Activated CD8-positive, alpha-beta memory T cell treated with anti-CD3 and anti-CD28 coated beads for 4 hours (primary cell): Measurements from ENCODE around the gene ATG9B.
"Not testable (repeated sequence)": the region's sequence is repeated elsewhere in the genome, so short reads cannot be mapped to it uniquely, and the experiment has no call there.

Experiments used
- DNase-seq, 2 donors: peaks; one replicate each; pipeline ENCODE4 v3.0.0-alpha.2; 2020; ENCODE audit warnings: low read depth in 2 of 2

The ATG9B gene

DNA sequence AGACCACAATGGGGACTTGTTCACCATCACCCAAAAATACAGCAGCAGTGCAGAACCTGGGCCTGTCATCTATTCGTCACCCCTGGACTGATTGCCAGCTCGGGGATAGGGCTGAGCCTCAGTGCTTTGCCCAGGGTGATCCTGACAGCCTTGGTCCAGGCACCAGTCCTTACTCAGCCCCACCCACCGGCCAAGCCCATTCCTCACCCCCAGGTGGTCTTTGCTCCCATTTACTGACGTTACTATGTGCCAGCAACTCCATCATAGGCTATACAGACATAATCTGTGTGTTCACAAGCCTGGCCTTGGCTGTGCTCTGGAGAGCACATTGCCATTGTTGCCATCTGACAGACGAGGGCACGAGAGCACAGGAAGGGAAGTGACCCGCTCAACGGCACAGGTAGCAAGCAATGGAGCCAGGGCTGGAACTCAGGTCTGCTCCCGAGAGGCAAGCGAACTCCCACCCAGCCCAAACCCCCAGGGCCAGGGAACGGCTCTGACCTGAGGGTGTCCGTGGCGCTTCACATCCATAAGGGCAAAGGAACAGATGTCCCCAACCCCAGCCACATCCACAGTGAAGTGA is 6.8 kb downstream of the ATG9B start:
- no peak for DNase-seq

DNA sequence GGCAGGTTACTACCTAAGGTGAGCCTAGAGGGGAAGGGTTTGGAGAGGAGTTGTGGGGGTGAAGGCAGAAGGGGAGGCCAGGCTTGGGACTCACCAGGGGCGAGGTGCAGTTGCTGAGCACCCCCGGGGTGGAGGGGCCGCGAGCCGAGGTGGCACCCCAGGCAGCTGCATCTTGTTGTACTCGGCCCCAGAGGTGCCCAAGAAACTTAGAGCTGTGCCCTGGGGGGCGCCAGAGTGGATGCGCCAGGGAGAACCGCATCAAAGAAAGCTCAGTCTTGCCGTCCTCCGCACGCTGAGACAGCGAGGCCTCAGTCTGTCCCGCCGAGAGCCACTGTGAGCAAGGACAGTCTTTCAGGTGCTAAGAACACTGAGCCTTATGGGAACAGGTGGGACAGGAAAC is 7.4 kb downstream of the ATG9B start:
- no peak for DNase-seq

DNA sequence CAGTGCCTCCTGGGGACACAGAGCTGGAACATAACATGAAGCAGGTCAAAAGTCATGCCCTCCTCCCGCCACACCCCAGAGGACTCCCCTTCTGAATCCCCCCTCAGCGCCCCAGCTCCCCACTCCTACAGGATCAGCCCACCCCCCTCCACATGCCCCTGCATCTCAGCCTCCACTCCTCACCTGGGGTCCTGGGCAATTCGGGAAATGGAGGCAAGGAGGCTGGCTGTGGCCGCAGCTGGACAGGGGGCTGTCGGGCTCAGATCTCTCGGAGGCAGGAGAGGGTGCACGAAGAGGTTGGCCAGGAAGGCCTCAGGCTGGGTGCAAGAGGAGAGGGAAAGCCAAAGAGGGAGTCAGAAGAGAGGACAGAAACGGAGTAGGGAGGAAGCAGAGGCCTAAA is 7.8 kb downstream of the ATG9B start:
- DNase-seq, result no peak

DNA sequence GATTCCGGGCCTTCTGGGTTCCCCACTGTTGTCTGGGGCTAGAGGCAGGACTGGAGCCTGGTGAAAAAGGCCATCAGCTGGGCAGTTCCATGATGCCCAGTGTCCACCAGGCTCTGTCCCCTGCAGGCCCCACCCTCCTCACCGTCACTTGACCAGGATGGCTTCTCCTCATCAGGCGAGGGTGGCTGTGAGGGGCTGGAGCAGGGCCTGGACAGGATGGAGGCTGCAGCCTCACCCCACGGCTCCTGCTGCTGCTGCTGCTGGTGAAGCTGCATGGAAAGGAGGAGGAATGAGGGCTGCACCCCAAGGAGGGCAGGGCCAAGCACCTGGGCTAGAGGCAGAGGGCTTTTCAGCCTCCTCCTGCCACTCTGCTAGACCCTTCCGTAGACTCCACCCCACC is 8.3 kb downstream of the ATG9B start:
- no peak for DNase-seq

DNA sequence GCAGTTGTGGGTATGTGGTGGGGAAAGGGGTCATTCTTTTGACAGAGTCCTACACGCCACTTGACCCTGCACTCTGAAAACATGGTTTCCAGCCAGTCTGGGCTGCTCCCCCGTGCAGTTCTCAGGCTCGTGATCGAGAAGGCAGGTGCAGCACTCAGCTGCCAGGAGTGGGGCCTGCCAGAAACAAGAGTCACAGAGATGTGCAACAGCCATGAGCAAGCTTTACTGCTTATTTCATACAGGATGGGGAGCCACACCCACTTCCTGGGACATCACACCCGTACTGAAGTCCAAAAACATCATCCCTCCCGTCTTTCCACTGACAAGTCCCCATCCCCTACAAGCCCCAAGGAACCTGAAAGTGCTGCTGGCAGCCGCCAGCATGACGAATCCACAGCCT is 9.3 kb downstream of the ATG9B start:
- no peak for DNase-seq

DNA sequence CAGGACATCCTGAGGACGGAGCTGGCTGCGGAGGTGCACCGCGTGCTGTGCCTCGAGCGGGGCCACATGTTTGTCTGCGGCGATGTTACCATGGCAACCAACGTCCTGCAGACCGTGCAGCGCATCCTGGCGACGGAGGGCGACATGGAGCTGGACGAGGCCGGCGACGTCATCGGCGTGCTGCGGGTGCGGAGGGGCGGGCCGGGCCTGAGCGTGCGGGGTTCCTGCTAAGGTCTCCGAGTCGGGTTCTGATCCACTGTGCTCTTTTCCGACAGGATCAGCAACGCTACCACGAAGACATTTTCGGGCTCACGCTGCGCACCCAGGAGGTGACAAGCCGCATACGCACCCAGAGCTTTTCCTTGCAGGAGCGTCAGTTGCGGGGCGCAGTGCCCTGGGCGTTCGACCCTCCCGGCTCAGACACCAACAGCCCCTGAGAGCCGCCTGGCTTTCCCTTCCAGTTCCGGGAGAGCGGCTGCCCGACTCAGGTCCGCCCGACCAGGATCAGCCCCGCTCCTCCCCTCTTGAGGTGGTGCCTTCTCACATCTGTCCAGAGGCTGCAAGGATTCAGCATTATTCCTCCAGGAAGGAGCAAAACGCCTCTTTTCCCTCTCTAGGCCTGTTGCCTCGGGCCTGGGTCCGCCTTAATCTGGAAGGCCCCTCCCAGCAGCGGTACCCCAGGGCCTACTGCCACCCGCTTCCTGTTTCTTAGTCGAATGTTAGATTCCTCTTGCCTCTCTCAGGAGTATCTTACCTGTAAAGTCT is 10.4 kb downstream of the ATG9B start:
- peak; percentile 53 to 74 for DNase-seq

DNA sequence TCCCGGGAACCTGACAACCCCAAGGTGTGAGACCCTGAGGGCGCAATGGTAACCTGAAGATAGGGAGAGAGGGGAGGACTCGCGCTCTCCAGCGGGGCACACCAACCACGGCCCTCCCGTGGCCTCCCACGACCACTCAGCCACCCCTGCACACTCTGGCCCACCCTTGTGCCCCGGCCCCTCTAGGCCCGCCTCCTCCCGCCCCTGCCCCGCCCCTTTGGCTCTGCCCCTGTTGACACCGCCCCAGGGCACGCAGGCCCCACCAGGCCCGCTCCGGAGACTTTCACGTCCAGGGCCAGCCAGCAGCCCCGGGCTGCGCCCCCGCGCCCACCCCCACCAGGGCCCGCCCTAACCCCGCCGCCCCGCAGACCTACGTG is 10.9 kb downstream of the ATG9B start:
- no peak for DNase-seq

DNA sequence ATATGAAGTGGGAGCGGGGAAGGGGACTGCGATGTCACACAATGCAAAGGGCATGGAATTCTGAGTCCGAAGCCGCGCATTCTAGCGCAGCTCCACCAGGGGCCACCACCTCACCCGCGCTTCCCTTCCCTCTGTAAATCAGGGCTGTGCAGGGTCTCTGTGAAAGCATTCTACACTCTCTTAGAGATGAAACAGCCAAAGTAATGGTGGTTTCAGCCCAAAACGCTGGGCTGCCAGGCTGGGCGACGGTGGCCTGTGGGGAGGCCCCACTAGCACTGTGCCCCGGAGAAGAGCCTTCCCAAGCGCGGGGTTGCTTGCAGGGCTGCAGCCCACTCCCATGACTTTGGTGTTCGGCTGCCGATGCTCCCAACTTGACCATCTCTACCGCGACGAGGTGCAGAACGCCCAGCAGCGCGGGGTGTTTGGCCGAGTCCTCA is 11.4 kb downstream of the ATG9B start:
- DNase-seq, result no peak

DNA sequence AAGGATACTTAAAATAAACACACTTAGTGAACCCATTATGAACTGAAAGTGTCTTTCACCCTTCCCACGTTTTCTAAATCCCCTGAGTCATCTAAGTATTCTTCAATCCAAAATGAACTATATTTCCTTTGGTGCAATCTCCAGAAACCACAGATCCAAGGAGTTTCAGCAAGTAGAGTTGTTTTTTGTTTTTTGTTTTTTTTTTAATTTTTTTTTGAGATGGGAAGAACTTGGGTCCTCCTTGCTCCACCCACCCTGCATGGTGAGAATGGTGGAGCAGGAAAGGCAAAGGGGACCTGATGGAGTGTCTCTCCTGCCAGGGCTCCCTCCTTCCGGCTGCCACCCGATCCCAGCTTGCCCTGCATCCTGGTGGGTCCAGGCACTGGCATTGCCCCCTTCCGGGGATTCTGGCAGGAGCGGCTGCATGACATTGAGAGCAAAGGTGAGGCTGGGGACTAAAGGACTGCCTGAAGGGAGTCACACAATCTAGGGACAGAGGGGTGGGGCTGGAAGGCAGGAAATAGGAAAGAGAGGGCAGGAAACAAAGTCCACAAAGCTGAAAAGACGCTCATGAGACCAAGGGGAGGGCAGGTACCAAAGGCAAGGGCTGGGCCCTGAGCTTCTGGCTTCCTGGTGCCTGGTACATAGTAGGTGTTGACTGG is 12.1 kb downstream of the ATG9B start:
- no peak for DNase-seq

DNA sequence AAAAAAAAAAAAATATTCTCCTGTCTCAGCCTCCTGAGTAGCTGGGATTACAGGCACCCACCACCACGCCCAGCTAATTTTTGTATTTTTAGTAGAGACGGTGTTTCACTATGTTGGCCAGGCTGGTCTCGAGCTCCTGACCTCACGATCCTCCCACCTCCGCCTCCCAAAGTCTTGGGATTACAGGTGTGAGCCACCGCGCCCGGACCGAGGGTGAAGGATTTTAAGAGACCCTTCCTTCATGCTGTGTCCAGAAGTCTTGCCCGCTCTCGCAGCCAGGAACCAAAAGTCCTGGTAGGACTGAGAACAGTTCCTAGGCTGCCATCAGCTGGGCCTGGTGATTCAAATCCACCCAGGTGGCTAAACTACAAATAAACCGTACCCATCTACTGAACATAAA is 12.7 kb downstream of the ATG9B start:
- DNase-seq, result not testable (repeated sequence)

DNA sequence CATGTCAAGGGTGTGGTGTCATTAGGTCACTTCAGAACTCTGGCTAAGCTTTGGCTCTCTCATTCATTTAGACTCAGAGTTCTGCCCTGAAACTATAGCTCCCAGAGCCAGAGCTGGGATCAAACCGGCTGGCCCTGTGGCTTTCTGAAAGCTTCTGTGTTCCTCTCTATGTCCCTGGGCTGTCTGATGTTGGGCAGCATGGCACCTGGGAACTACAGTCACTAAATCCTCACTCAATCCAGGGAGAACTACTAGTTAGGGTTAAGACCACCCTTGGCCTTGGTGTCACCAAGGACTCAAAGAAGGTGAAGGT is 13.2 kb downstream of the ATG9B start:
- DNase-seq, result no peak

DNA sequence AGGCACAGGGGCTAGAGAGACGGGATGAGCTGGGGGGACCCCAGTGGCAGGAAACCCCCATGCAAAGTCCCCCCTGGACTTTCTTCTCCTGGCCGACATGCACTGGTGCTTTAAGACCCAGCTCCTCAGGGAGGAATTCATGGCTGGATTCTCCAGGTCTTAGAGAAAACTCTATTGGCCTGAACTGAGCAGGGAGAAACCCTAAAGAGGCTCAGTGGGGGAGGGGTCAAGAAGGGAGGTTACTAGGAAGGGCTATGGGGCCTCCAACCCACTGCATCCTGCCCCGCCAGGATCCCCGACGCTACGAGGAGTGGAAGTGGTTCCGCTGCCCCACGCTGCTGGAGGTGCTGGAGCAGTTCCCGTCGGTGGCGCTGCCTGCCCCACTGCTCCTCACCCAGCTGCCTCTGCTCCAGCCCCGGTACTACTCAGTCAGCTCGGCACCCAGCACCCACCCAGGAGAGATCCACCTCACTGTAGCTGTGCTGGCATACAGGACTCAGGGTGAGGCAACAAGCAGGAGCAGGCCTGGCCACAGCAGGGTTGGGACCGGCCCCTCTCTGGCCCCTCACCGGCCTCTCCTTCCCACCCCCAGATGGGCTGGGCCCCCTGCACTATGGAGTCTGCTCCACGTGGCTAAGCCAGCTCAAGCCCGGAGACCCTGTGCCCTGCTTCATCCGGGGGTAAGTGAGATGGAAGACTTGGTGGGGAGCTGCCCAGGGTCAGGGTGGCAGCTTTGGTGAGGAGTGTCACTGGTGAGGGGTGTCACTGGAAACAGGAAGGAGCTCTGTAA is 13.8 kb downstream of the ATG9B start:
- no peak for DNase-seq

DNA sequence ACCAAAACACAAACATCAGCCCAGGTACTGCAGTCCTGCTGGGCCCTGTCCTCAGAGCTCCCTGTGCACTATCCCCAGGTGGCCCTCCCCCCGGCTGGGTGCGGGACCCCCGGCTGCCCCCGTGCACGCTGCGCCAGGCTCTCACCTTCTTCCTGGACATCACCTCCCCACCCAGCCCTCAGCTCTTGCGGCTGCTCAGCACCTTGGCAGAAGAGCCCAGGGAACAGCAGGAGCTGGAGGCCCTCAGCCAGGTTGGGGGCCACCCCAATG is 14.3 kb downstream of the ATG9B start:
- DNase-seq, result no peak

DNA sequence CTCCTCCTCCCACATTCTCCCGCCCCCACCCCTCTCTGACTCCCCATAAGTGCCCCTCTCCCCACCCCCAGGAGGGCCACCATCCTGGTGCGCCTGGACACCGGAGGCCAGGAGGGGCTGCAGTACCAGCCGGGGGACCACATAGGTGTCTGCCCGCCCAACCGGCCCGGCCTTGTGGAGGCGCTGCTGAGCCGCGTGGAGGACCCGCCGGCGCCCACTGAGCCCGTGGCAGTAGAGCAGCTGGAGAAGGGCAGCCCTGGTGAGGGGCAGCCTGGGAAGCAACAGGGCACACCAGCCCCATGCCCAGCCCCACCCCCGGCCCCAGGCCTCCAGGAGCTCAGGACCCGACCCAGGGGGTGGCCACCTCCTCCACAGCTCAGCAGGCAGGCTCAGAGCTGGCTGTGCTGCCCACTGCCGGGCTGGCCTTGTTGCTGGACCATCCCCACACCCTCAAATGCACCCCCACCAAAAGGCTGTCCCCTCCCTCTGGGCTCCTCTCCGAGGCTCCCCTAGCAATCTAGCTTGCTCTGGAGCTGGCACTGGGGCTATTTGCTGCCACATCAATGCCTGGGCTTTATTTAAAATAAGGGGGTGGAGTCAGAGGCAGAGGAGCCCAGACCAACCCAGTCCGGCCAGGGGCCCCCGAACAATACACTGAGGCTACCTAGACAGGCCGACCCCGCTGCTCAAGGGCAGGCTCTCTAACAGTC is 14.8 kb downstream of the ATG9B start:
- no peak for DNase-seq

DNA sequence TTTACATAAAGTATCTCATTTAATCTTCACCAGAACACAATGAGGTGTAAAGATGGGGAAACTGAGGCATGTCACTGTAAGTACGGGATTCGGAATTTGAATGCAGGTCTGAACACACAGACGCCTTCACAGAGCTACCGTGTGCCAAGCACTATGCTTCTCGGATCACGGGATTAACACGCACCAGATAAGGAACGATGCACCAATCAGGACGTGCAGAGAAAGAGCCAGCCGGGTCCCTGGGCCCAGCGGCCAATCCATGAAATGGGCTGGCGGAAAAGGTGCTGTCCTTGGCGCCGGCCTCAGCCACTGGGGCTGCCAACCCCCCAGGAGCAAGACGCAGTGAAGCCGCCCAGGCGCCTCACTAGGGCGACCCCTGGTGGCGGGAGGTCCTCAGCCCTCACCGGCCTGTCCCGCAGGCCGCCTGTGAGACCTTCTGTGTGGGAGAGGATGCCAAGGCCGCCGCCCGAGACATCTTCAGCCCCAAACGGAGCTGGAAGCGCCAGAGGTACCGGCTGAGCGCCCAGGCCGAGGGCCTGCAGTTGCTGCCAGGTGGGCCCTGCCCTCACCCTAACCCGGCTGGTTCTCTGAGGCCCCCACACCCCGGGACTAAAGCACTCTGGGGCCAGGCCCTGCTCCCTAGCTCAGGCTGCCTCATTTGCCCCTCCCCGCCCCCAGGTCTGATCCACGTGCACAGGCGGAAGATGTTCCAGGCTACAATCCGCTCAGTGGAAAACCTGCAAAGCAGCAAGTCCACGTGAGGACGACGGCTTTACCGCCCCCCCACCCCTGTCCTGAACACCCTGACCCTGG is 15.6 kb downstream of the ATG9B start:
- peak; percentile 47 to 51 for DNase-seq

DNA sequence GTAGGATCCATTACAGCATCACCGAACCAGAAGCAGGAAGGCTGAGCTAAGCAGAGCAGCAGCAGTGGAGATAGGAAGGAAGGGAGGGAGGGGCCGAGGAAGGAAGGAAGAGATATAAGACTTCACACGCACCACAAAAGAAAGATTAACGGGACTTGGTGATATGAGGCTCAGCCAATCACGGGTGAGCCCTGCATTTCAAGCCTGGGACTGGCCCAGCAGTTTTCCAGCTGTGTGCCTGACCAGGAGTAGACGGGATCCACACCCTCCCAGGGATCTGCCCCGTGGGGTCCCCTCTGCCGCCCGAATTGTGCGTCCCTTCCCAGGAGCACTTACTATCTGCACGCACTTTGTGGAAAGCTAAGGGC is 16.2 kb downstream of the ATG9B start:
- no peak for DNase-seq

DNA sequence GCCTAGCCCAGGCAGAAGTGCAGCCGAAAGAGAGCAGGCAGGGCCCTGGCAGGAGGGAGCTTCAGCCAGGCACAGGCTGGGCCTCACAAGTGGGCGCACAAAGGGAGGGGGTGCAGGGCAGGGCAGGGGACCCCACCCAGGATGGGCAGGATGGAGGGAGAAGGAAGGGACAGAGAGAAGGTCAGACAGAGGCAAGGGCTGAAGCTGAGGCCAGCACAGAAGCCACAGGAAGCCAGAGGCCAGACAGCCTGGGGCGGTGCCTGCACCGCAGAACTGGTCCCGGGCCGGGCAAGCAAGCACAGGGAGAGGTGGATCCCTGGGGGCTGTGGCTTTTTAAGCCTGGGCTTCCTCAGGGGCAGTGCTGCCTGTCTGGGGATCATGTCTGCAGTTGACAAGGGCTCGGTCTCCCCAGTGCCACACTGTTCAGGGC is 16.8 kb downstream of the ATG9B start:
- no peak for DNase-seq

DNA sequence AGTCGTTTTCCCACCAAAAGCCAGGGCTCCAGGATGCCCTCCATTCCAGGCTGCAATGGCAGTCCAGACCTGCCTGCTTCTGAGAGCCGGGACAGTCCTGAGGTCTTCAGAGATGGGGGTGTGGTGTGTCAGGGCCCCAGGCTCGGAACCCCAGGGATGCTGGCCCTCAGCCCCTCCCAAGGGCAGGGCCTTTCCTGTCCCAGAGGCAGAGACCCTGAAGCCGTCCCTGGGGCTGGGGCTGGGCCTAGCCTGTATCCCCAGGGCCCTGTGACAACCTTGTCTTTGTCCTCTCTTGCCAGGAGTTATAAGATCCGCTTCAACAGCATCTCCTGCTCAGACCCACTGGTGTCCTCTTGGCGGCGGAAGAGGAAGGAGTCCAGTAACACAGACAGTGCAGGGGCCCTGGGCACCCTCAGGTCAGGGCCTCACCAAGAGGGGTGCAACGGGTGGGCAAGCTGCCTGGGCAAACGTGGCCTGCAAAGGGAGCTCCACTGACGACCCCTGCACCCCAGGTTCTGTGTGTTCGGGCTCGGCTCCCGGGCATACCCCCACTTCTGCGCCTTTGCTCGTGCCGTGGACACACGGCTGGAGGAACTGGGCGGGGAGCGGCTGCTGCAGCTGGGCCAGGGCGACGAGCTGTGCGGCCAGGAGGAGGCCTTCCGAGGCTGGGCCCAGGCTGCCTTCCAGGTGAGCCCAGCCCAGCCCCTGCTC is 17.5 kb downstream of the ATG9B start:
- no peak for DNase-seq

DNA sequence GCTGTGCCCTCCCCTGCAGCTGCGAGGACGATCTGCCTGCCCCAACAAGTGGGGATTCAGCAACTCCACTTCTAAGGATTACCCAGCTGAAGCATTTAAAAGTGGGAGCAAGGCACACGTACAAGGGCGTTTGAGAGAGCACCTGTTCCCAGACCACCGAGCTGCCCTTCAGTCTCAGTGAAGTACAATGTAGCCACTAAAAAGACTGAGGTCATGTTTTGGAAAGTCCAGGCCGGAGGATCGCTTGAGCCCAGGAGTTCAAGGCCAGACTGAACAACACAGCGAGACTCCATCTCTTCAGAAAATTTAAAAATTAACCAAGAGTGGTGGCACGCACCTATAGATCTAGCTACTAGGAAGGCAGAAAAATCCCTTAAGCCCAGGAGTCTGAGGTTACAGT is 18.7 kb downstream of the ATG9B start:
- no peak for DNase-seq

DNA sequence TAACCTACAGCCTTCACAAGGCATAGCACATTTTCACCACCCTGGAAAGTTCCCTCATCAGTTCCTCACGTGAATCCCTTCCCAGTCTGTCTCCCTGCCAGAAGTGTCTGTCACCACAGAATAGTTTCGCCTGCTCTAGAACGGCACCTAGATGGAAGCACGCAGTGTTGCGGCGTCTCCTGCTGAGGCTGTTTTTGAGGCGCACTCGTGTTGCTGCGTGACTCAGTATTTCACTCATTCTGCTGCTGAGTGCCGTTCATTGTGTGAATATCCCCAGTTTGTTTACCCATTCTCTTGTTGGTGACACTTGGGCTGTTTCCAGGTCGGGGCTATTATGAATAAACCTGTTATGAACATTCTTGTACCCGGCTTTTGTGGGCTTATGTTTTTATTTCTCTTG is 20.7 kb downstream of the ATG9B start:
- no peak for DNase-seq

DNA sequence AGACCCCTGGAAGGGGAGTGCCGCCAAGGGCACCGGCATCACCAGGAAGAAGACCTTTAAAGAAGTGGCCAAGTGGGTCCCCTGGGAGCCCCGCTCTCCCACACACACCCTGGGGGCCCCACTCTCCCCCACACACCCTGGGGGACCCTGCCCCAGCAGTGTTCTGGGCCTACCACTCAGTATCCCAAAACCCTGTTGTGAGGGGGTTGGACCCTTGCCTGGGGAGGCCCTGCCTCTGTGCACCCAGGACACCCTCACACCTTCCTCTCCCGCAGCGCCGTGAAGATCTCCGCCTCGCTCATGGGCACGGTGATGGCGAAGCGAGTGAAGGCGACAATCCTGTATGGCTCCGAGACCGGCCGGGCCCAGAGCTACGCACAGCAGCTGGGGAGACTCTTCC is 22.7 kb downstream of the ATG9B start:
- no peak for DNase-seq
